ENCODE results near the gene PSMD8. TPM values are rescaled to one million over a fixed set of nuclear protein-coding genes. Genes with fewer than 3 reads are reported as not detected.

PSMD8 gene
- total RNA-seq, 2 experiments from 2014 or later: 169 to 238 TPM

DNA sequence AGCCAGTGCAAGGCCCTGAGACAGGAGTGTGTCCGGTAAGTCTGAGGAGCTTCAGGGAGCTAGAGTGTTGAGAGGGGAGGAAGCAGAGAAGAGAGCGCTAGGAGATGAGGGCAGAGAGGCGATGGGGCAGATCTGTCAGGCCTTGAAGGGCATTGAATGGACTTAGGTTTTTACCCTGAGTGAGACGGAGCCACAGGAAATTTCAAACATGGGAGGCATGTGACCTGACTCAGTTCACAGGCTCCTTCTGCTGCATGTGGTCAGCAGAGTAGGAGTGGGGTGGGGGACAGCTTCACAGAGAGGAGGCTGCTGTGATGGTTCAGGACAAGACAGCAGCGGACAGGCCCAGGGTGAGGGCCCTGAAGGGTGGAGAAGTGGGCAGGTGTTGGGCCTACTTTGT lies 26.0 kb downstream of the PSMD8 start:
- Histone ChIP-seq H3K4me1 (ENCODE audit: insufficient read depth, low read length, poor library complexity, severe bottlenecking) (peaks cover 4% of the 10 kb centered on the region), H3K4me2 (ENCODE audit: low read length) (no peak overlapping the region), H4K20me1 (ENCODE audit: insufficient read depth, low read length) (no peaks in the 10 kb centered on the region), H3K79me2 (ENCODE audit: insufficient read depth, low read depth, low read length) (no peaks in the 10 kb centered on the region), H2AFZ (ENCODE audit: low read length) (no peak overlapping the region), H3K27ac (ENCODE audit: low read depth, low read length, poor library complexity, severe bottlenecking) (no peak overlapping the region), H3K9me3 (ENCODE audit: low read length) (no peaks in the 10 kb centered on the region), H3K4me3 (ENCODE audit: low read depth, low read length, poor library complexity, severe bottlenecking) (no peak overlapping the region), H3K36me3 (ENCODE audit: insufficient read depth, low read length) (no peaks in the 10 kb centered on the region), H3K9me2 (ENCODE audit: insufficient read depth, low read length) (no peaks in the 10 kb centered on the region)
- ChIA-PET POLR2A (interaction anchor here (0.7 kb wide), 1 partner anchor 26 kb away, joined by 4 read pairs; the partner anchor contains the start of gene PSMD8), CTCF (ENCODE audit: unreplicated experiment) (no interaction called here)
- DNase-seq (ENCODE audit: low spot score): no peak
- TF ChIP-seq EZH2phosphoT487 (IDR thresholded peaks at IDR 0.05; ENCODE audit: borderline replicate concordance, low read depth, low read length): no peak
- TF ChIP-seq, protein P1, sequence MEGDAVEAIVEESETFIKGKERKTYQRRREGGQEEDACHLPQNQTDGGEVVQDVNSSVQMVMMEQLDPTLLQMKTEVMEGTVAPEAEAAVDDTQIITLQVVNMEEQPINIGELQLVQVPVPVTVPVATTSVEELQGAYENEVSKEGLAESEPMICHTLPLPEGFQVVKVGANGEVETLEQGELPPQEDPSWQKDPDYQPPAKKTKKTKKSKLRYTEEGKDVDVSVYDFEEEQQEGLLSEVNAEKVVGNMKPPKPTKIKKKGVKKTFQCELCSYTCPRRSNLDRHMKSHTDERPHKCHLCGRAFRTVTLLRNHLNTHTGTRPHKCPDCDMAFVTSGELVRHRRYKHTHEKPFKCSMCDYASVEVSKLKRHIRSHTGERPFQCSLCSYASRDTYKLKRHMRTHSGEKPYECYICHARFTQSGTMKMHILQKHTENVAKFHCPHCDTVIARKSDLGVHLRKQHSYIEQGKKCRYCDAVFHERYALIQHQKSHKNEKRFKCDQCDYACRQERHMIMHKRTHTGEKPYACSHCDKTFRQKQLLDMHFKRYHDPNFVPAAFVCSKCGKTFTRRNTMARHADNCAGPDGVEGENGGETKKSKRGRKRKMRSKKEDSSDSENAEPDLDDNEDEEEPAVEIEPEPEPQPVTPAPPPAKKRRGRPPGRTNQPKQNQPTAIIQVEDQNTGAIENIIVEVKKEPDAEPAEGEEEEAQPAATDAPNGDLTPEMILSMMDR (conservative IDR thresholded peaks at IDR 0.05; ENCODE audit: low read length): no peak
- intact Hi-C loops (cut with micrococcal nuclease; ENCODE audit: unreplicated experiment): loop anchor here (5.0 kb wide), 2 partner anchors 217 to 532 kb away; partner anchors contain the start of genes EIF3K, MAP4K1, MRPS12 and SARS2
- BruUV-seq (replicated peaks): no TSS peak

DNA sequence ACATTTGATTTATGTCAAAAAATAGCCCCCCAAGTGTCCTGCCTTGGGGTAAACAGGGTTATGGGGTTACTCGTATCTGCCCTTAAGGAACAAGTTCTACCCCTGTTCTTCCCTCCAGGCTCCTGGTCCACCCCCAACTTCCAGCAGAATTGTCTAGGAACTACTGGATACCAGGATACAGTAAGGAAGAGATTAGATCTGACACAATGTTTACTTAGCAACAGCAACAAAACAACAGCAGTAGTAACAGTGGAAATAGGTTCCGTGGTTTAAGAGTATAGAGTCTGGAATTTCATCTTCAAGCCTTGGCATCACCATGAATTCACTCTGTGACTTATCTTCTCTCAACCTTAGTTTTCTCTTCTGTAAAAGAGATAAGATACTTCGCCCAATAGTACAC lies 26.8 kb downstream of the PSMD8 start:
- Histone ChIP-seq H3K9me2 (ENCODE audit: insufficient read depth, low read length) (no peaks in the 10 kb centered on the region), H3K4me3 (ENCODE audit: low read depth, low read length, poor library complexity, severe bottlenecking) (no peak overlapping the region), H4K20me1 (ENCODE audit: insufficient read depth, low read length) (no peaks in the 10 kb centered on the region), H3K4me2 (ENCODE audit: low read length) (no peak overlapping the region), H3K4me1 (ENCODE audit: insufficient read depth, low read length, poor library complexity, severe bottlenecking) (peaks cover 4% of the 10 kb centered on the region), H3K36me3 (ENCODE audit: insufficient read depth, low read length) (no peaks in the 10 kb centered on the region), H2AFZ (ENCODE audit: low read length) (no peak overlapping the region), H3K27ac (ENCODE audit: low read depth, low read length, poor library complexity, severe bottlenecking) (no peak overlapping the region), H3K9me3 (ENCODE audit: low read length) (no peaks in the 10 kb centered on the region), H3K79me2 (ENCODE audit: insufficient read depth, low read depth, low read length) (no peaks in the 10 kb centered on the region)
- no TSS peak for BruUV-seq (replicated peaks)
- intact Hi-C loops (cut with micrococcal nuclease; ENCODE audit: unreplicated experiment): loop anchor here (5.0 kb wide), 2 partner anchors 216 to 531 kb away; partner anchors contain the start of genes EIF3K, MAP4K1, MRPS12 and SARS2
- POLR2A ChIA-PET: no interaction called here
- DNase-seq (ENCODE audit: low spot score): no peak
- TF ChIP-seq EZH2phosphoT487 (IDR thresholded peaks at IDR 0.05; ENCODE audit: borderline replicate concordance, low read depth, low read length): no peak
- TF ChIP-seq, protein P1 (conservative IDR thresholded peaks at IDR 0.05; ENCODE audit: low read length): no peak
- CTCF ChIA-PET (ENCODE audit: unreplicated experiment): no interaction called here

DNA sequence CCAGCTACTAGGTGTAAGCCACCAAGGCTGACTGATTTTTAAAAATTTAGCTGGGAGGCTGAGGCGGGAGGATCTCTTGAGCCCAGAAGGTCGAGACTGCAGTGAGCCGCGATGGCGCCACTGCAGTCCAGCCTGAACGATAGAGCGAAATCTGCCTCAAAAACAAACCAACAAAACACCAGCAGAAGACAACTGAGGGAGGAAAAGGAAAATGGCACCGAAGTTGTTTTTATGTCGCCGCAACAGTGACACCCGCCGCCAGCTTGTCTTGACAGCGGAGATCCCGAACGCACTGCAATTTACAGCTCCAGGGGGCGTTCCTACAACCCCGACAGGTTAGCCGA lies 28.2 kb downstream of the PSMD8 start:
- Histone ChIP-seq H3K9me2 (ENCODE audit: insufficient read depth, low read length) (no peaks in the 10 kb centered on the region), H3K27ac (ENCODE audit: low read depth, low read length, poor library complexity, severe bottlenecking) (peak overlapping the region; percentile 29), H4K20me1 (ENCODE audit: insufficient read depth, low read length) (no peaks in the 10 kb centered on the region), H3K4me3 (ENCODE audit: low read depth, low read length, poor library complexity, severe bottlenecking) (peak overlapping the region; percentile 63), H3K9me3 (ENCODE audit: low read length) (no peaks in the 10 kb centered on the region), H3K79me2 (ENCODE audit: insufficient read depth, low read depth, low read length) (no peaks in the 10 kb centered on the region), H2AFZ (ENCODE audit: low read length) (peak overlapping the region; percentile 89), H3K4me1 (ENCODE audit: insufficient read depth, low read length, poor library complexity, severe bottlenecking) (peaks cover 4% of the 10 kb centered on the region), H3K36me3 (ENCODE audit: insufficient read depth, low read length) (peaks cover 7% of the 10 kb centered on the region; the same call in 1 of the 2 replicates), H3K4me2 (ENCODE audit: low read length) (peak overlapping the region; percentile 76)
- ChIA-PET POLR2A (interaction anchor here (0.5 to 1.7 kb wide), 9 partner anchors 12 to 826 kb away, joined by 3 to 10 read pairs (median 4); partner anchors contain the start of genes GGN, PSMD8 and SPRED3), CTCF (ENCODE audit: unreplicated experiment) (interaction anchor here (0.6 to 1.2 kb wide), 14 partner anchors 14 to 526 kb away, joined by 3 to 15 read pairs (median 5); partner anchors contain the start of genes GGN and PSMD8)
- no peak for TF ChIP-seq EZH2phosphoT487 (IDR thresholded peaks at IDR 0.05; ENCODE audit: borderline replicate concordance, low read depth, low read length)
- TF ChIP-seq, protein P1 (conservative IDR thresholded peaks at IDR 0.05; ENCODE audit: low read length): no peak
- no TSS peak for BruUV-seq (replicated peaks)
- intact Hi-C loops (cut with micrococcal nuclease; ENCODE audit: unreplicated experiment): loop anchor here (2.0 to 5.0 kb wide), 3 partner anchors 28 to 530 kb away; partner anchors contain the start of genes EIF3K, MAP4K1, MRPS12 and PSMD8
- no peak for DNase-seq (ENCODE audit: low spot score)
